GM18907 (cell line): ENCODE data around the gene FAM120A.

Experiments
- ATAC-seq: cut with Tn5 transposase; IDR thresholded peaks from one replicate; pipeline ENCODE4 v1.9.1; 2021; ENCODE audit warnings: mild to moderate bottlenecking, moderate library complexity; ENCODE audit not compliant: unreplicated experiment

Gene FAM120A

GRCh38 chr9:93613791-93614190, 162.3 kb downstream of the FAM120A start:
- no peak for ATAC-seq

GRCh38 chr9:93614830-93615468, 163.5 kb downstream of the FAM120A start:
- ATAC-seq, result no peak
